WTC11 (cell line): ENCODE measurements around the gene CNN2. TPM values are rescaled to one million over a fixed set of nuclear protein-coding genes. Genes with fewer than 3 reads are reported as not detected.

Experiments
- ATAC-seq: fragments of 200-7000 bp; cut with Tn5 transposase; 2 replicates; pipeline ENCODE4 v1.10.0; 2021; ENCODE audit warnings: mild to moderate bottlenecking, moderate library complexity
- CTCF ChIA-PET: fragments of 300-600 bp; sonication (Branson Sonifier 250); formaldehyde crosslinking; loops from one replicate; lab custom pipeline; 2021; ENCODE audit warnings: antibody characterized with exemption; lab: Charles Lee
- POLR2A ChIA-PET: fragments of 350-600 bp; sonication (Branson Sonifier 250); formaldehyde crosslinking; loops from one replicate; lab custom pipeline; 2021; ENCODE audit warnings: antibody characterized with exemption; lab: Charles Lee
- DNase-seq: peaks from one replicate; pipeline ENCODE4 v3.0.0; 2021; ENCODE audit warnings: low spot score
- H3K27ac Mint-ChIP-seq: 2 replicates; pipeline ENCODE4 v1.8.0; 2021; ENCODE audit warnings: mixed read lengths
- H3K27me3 Mint-ChIP-seq: 2 replicates; pipeline ENCODE4 v1.8.0; 2021; ENCODE audit warnings: low read depth, mild to moderate bottlenecking, moderate library complexity, mixed read lengths
- H3K36me3 Mint-ChIP-seq: 2 replicates; pipeline ENCODE4 v1.8.0; 2021; ENCODE audit warnings: mixed read lengths
- H3K4me1 Mint-ChIP-seq: 2 replicates; pipeline ENCODE4 v1.8.0; 2022; ENCODE audit warnings: mixed read lengths
- H3K4me3 Mint-ChIP-seq: 2 replicates; pipeline ENCODE4 v1.8.0; 2021; ENCODE audit warnings: mild to moderate bottlenecking, moderate library complexity, mixed read lengths
- H3K9me3 Mint-ChIP-seq: 2 replicates; pipeline ENCODE4 v1.8.0; 2021; ENCODE audit warnings: mixed read lengths
- AR ChIP-seq: fragments of 250-450 bp; sonication (Bioruptor Pico); IDR thresholded peaks from 2 replicates; pipeline ENCODE4 v1.9.0; 2021; ENCODE audit warnings: mild to moderate bottlenecking
- ATF1 ChIP-seq: sonication (generic); formaldehyde crosslinking; IDR thresholded peaks from 2 replicates; pipeline ENCODE4 v1.8.1; 2023; ENCODE audit warnings: mild to moderate bottlenecking, moderate library complexity, missing genetic modification reagents
- CBFB ChIP-seq: sonication (generic); formaldehyde crosslinking; IDR thresholded peaks from 2 replicates; pipeline ENCODE4 v1.8.1; 2022; ENCODE audit warnings: mild to moderate bottlenecking, low read depth, missing genetic modification reagents
- ELF4 ChIP-seq: sonication (generic); formaldehyde crosslinking; IDR thresholded peaks from 2 replicates; pipeline ENCODE4 v1.8.1; 2022; ENCODE audit warnings: low read depth, mild to moderate bottlenecking, moderate library complexity, missing genetic modification reagents
- ESRRA ChIP-seq: sonication (generic); formaldehyde crosslinking; IDR thresholded peaks from 2 replicates; pipeline ENCODE4 v1.8.1; 2022; ENCODE audit warnings: mild to moderate bottlenecking, missing genetic modification reagents, borderline replicate concordance
- GTF2I ChIP-seq: fragments of 250-450 bp; sonication (Bioruptor Pico); conservative IDR thresholded peaks from 2 replicates; pipeline ENCODE4 v1.4.0; 2021; ENCODE audit warnings: mild to moderate bottlenecking
- HMGA2 ChIP-seq: fragments of 250-450 bp; sonication (Bioruptor Pico); IDR thresholded peaks from 2 replicates; pipeline ENCODE4 v1.4.0; 2021; ENCODE audit warnings: mild to moderate bottlenecking, moderate library complexity
- JAZF1 ChIP-seq: fragments of 250-450 bp; sonication (Bioruptor Pico); IDR thresholded peaks from 2 replicates; pipeline ENCODE4 v1.9.0; 2021; ENCODE audit warnings: moderate library complexity, mild to moderate bottlenecking, inconsistent platforms
- NFE2L1 ChIP-seq: sonication (generic); formaldehyde crosslinking; IDR thresholded peaks from 2 replicates; pipeline ENCODE4 v1.8.1; 2023; ENCODE audit warnings: missing genetic modification reagents
- NR2C2 ChIP-seq: sonication (generic); formaldehyde crosslinking; IDR thresholded peaks from 2 replicates; pipeline ENCODE4 v1.8.0; 2022; ENCODE audit warnings: mild to moderate bottlenecking, missing genetic modification reagents
- NR3C1 ChIP-seq: sonication (generic); formaldehyde crosslinking; conservative IDR thresholded peaks from 2 replicates; pipeline ENCODE4 v1.8.1; 2023; ENCODE audit warnings: low read depth, mild to moderate bottlenecking, missing genetic modification reagents
- SOX15 ChIP-seq: fragments of 250-450 bp; sonication (Bioruptor Pico); IDR thresholded peaks from 2 replicates; pipeline ENCODE4 v1.9.0; 2021; ENCODE audit warnings: mild to moderate bottlenecking
- SP1 ChIP-seq: sonication (generic); formaldehyde crosslinking; conservative IDR thresholded peaks from 2 replicates; pipeline ENCODE4 v1.8.1; 2022; ENCODE audit warnings: missing genetic modification reagents
- TEAD1 ChIP-seq: sonication (generic); formaldehyde crosslinking; IDR thresholded peaks from 2 replicates; pipeline ENCODE4 v1.8.0; 2022; ENCODE audit warnings: mild to moderate bottlenecking, missing genetic modification reagents
- ZNF219 ChIP-seq: sonication (generic); formaldehyde crosslinking; IDR thresholded peaks from 2 replicates; pipeline ENCODE4 v1.8.0; 2023; ENCODE audit warnings: missing genetic modification reagents, mild to moderate bottlenecking, borderline replicate concordance
- ZNF232 ChIP-seq: sonication (generic); formaldehyde crosslinking; IDR thresholded peaks from 2 replicates; pipeline ENCODE4 v1.8.0; 2022; ENCODE audit warnings: mild to moderate bottlenecking, missing genetic modification reagents
- ZNF396 ChIP-seq: fragments of 250-450 bp; sonication (Bioruptor Pico); IDR thresholded peaks from 2 replicates; pipeline ENCODE4 v1.8.0; 2021; ENCODE audit warnings: mild to moderate bottlenecking, moderate library complexity, borderline replicate concordance
- total RNA-seq: library from RNA; stranded (reverse); gene quantifications from 3 replicates; pipeline ENCODE4 v1.2.3, GENCODE V29; 2021
- TF ChIP-seq, protein P1 (sequence below): sonication (generic); formaldehyde crosslinking; IDR thresholded peaks from 2 replicates; pipeline ENCODE4 v1.8.1; 2022; ENCODE audit warnings: low read depth, mild to moderate bottlenecking, moderate library complexity, missing genetic modification reagents, borderline replicate concordance
- TF ChIP-seq, protein P2 (sequence below): sonication (generic); formaldehyde crosslinking; IDR thresholded peaks from 2 replicates; pipeline ENCODE4 v1.8.0; 2022; ENCODE audit warnings: mild to moderate bottlenecking, missing genetic modification reagents
- TF ChIP-seq, protein P3 (sequence below): fragments of 250-450 bp; sonication (Bioruptor Pico); IDR thresholded peaks from 2 replicates; pipeline ENCODE4 v1.9.0; 2021; ENCODE audit warnings: moderate library complexity, mild to moderate bottlenecking, inconsistent platforms, borderline replicate concordance
- TF ChIP-seq, protein P4 (sequence below): fragments of 250-450 bp; sonication (Bioruptor Pico); IDR thresholded peaks from 2 replicates; pipeline ENCODE4 v1.9.0; 2021; ENCODE audit warnings: mild to moderate bottlenecking
- TF ChIP-seq, protein P5 (sequence below): sonication (generic); formaldehyde crosslinking; IDR thresholded peaks from 2 replicates; pipeline ENCODE4 v1.8.0; 2022; ENCODE audit warnings: missing genetic modification reagents

Gene CNN2
- total RNA-seq, 1 experiment from 2014 or later: 390 TPM

DNA sequence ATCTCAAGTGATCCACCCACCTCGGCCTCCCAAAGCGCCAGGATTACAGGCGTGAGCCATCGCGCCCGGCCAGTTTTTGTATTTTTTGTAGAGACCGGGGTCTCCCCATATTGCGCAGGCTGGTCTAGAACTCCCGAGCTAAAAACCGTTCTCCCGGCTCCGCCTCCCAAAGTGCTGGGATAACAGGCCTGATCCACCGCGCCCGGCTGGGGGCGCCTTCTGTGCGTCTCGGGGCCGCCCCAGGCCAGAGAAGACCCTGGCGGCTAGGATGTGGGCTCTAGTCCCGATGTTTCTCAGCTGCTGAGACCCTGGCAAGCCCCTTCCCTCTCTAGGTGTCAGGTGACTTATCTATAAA lies 44.1 kb downstream of the CNN2 start:
- peaks cover 2% of the 10 kb centered on the region for H3K36me3 Mint-ChIP-seq
- DNase-seq (peak; percentile 77), ATAC-seq (peak; percentile 49)
- ChIA-PET POLR2A (interaction anchor here (0.6 to 2.4 kb wide), 11 partner anchors 8 to 711 kb away, joined by 3 to 22 read pairs (median 4); partner anchors contain the start of gene ABCA7), CTCF (interaction anchor here (0.6 to 2.6 kb wide), 20 partner anchors 8 to 1892 kb away, joined by 3 to 45 read pairs (median 6); partner anchors contain the start of genes ABCA7, CNN2 and GPX4)
- H3K9me3 Mint-ChIP-seq: no peaks in the 10 kb centered on the region
- peaks cover 11% of the 10 kb centered on the region for H3K4me1 Mint-ChIP-seq
- no peak for TF ChIP-seq NR2C2 (CRISPR knock-in tag)
- TF ChIP-seq, protein P1, sequence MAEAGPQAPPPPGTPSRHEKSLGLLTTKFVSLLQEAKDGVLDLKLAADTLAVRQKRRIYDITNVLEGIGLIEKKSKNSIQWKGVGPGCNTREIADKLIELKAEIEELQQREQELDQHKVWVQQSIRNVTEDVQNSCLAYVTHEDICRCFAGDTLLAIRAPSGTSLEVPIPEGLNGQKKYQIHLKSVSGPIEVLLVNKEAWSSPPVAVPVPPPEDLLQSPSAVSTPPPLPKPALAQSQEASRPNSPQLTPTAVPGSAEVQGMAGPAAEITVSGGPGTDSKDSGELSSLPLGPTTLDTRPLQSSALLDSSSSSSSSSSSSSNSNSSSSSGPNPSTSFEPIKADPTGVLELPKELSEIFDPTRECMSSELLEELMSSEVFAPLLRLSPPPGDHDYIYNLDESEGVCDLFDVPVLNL (CRISPR knock-in tag): no peak
- TF ChIP-seq, protein P2, sequence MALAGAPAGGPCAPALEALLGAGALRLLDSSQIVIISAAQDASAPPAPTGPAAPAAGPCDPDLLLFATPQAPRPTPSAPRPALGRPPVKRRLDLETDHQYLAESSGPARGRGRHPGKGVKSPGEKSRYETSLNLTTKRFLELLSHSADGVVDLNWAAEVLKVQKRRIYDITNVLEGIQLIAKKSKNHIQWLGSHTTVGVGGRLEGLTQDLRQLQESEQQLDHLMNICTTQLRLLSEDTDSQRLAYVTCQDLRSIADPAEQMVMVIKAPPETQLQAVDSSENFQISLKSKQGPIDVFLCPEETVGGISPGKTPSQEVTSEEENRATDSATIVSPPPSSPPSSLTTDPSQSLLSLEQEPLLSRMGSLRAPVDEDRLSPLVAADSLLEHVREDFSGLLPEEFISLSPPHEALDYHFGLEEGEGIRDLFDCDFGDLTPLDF (CRISPR knock-in tag): no peak
- TF ChIP-seq, protein P3, sequence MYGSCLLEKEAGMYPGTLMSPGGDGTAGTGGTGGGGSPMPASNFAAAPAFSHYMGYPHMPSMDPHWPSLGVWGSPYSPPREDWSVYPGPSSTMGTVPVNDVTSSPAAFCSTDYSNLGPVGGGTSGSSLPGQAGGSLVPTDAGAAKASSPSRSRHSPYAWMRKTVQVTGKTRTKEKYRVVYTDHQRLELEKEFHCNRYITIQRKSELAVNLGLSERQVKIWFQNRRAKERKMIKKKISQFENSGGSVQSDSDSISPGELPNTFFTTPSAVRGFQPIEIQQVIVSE: no peak
- TF ChIP-seq GTF2I (CRISPR knock-in tag): no peak
- TF ChIP-seq SOX15: no peak
- TF ChIP-seq AR: no peak
- no peak for TF ChIP-seq JAZF1 (CRISPR knock-in tag)
- no peak for TF ChIP-seq ESRRA
- TF ChIP-seq CBFB (CRISPR knock-in tag): no peak
- no peak for TF ChIP-seq ZNF232 (CRISPR knock-in tag)
- TF ChIP-seq ZNF396 (CRISPR knock-in tag): no peak
- TF ChIP-seq ELF4 (CRISPR knock-in tag): no peak
- TF ChIP-seq HMGA2 (CRISPR knock-in tag): no peak
- no peak for TF ChIP-seq SP1 (CRISPR knock-in tag)
- peaks cover 29% of the 10 kb centered on the region for H3K27me3 Mint-ChIP-seq
- H3K27ac Mint-ChIP-seq: no peak overlapping the region
- H3K4me3 Mint-ChIP-seq: peak overlapping the region; percentile 52

GRCh38 chr19:1070931-1071791 lies 44.8 kb downstream of the CNN2 start:
- ATAC-seq: peak; percentile 33
- Mint-ChIP-seq H3K36me3 (peaks cover 8% of the 10 kb centered on the region), H3K27ac (no peak overlapping the region), H3K9me3 (no peaks in the 10 kb centered on the region), H3K4me3 (peak overlapping the region; percentile 72), H3K4me1 (peaks cover 5% of the 10 kb centered on the region), H3K27me3 (peaks cover 23% of the 10 kb centered on the region)
- ChIA-PET POLR2A (interaction anchor here (0.6 to 2.4 kb wide), 10 partner anchors 9 to 437 kb away, joined by 3 to 22 read pairs (median 3); partner anchors contain the start of gene ABCA7), CTCF (interaction anchor here (0.6 to 2.6 kb wide), 21 partner anchors 9 to 1891 kb away, joined by 3 to 45 read pairs (median 6); partner anchors contain the start of genes ABCA7, CNN2 and GPX4)
- peak; percentile 74 for DNase-seq
- TF ChIP-seq TEAD1 (CRISPR knock-in tag) (no peak), NFE2L1 (0 out of 2 replicates have a peak, but pooled peaks have one; percentile 43), ZNF232 (CRISPR knock-in tag) (no peak), CBFB (CRISPR knock-in tag) (no peak), ZNF219 (CRISPR knock-in tag) (peak; percentile 82; the same call in 1 of the 2 replicates), ATF1 (0 out of 2 replicates have a peak, but pooled peaks have one; percentile 48), NR3C1 (CRISPR knock-in tag) (no peak)
- TF ChIP-seq, protein P4, sequence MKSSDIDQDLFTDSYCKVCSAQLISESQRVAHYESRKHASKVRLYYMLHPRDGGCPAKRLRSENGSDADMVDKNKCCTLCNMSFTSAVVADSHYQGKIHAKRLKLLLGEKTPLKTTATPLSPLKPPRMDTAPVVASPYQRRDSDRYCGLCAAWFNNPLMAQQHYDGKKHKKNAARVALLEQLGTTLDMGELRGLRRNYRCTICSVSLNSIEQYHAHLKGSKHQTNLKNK (CRISPR knock-in tag): no peak
- TF ChIP-seq, protein P2 (CRISPR knock-in tag): no peak
- TF ChIP-seq, protein P5, sequence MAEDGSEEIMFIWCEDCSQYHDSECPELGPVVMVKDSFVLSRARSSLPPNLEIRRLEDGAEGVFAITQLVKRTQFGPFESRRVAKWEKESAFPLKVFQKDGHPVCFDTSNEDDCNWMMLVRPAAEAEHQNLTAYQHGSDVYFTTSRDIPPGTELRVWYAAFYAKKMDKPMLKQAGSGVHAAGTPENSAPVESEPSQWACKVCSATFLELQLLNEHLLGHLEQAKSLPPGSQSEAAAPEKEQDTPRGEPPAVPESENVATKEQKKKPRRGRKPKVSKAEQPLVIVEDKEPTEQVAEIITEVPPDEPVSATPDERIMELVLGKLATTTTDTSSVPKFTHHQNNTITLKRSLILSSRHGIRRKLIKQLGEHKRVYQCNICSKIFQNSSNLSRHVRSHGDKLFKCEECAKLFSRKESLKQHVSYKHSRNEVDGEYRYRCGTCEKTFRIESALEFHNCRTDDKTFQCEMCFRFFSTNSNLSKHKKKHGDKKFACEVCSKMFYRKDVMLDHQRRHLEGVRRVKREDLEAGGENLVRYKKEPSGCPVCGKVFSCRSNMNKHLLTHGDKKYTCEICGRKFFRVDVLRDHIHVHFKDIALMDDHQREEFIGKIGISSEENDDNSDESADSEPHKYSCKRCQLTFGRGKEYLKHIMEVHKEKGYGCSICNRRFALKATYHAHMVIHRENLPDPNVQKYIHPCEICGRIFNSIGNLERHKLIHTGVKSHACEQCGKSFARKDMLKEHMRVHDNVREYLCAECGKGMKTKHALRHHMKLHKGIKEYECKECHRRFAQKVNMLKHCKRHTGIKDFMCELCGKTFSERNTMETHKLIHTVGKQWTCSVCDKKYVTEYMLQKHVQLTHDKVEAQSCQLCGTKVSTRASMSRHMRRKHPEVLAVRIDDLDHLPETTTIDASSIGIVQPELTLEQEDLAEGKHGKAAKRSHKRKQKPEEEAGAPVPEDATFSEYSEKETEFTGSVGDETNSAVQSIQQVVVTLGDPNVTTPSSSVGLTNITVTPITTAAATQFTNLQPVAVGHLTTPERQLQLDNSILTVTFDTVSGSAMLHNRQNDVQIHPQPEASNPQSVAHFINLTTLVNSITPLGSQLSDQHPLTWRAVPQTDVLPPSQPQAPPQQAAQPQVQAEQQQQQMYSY (CRISPR knock-in tag): peak; percentile 93
